T-helper 1 cell treated with Interleukin-12 subunit alpha and Interleukin-12 subunit beta and Interleukin-4 antibody, amounts not matched to agents 30 ng/mL and 1 ng/mL, for 36 hours (primary cell): ENCODE data around the gene COA1. TPM values are rescaled to one million over a fixed set of nuclear protein-coding genes. Genes with fewer than 3 reads are reported as not detected.
"Not testable (repeated sequence)": the region's sequence is repeated elsewhere in the genome, so short reads cannot be mapped to it uniquely, and the experiment has no call there.

Experiments
- intact Hi-C: fragments of 100-400 bp; cut with micrococcal nuclease; formaldehyde crosslinking; loops from one replicate; pipeline ENCODE4 v1.15.1; 2024
- total RNA-seq: library from RNA; stranded (reverse); gene quantifications from 2 replicates; pipeline ENCODE4 v1.2.3, GENCODE V29; 2022

Gene COA1
- total RNA-seq, 1 donor from 2014 or later = 60.0 TPM

DNA sequence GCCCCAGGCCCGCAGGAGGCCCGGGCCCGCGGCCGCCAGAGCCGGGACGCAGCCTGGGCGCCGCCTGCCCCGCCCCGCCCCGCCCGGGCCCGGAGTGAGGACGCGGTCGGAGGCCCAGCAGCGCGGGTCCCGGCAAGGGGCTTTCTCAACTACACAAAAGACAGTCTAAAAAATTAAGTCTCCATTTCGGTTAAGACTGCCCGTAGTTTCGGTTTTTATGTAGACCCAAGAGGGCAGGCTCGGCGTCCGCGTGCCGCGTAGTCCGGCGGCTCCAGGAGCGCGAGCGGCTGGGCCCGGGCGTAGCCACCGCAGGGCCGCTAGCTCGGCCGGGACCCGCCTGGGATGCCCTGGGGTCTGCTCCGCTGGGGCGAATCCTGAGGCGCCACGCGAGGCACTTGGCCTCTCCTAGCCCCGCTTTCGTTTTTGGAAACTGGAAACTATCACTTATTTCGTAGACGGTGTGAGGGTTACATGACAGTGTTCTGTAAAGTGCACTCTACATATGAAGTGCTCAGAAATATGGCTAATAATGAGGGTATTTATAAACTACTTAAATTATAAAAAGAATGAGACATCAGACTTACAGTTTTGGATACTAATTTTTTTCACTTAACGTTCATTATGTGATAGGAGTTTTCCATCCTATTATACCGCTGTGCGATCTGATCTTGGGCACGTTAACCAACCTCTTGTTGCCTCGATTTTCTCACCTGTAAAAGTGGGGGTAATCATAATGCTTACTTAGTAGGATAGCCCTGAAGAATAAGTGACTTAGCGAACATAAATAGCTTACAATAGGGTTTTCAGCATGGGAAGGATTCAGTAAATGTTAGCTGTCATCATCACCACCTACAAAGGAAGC is 29.7 kb upstream of the COA1 start:
- intact Hi-C loops = loop anchor here (1.0 to 2.0 kb wide), 9 partner anchors 30 to 827 kb away; partner anchors contain the start of genes COA1, MRPL32, MRPS24 and PSMA2

DNA sequence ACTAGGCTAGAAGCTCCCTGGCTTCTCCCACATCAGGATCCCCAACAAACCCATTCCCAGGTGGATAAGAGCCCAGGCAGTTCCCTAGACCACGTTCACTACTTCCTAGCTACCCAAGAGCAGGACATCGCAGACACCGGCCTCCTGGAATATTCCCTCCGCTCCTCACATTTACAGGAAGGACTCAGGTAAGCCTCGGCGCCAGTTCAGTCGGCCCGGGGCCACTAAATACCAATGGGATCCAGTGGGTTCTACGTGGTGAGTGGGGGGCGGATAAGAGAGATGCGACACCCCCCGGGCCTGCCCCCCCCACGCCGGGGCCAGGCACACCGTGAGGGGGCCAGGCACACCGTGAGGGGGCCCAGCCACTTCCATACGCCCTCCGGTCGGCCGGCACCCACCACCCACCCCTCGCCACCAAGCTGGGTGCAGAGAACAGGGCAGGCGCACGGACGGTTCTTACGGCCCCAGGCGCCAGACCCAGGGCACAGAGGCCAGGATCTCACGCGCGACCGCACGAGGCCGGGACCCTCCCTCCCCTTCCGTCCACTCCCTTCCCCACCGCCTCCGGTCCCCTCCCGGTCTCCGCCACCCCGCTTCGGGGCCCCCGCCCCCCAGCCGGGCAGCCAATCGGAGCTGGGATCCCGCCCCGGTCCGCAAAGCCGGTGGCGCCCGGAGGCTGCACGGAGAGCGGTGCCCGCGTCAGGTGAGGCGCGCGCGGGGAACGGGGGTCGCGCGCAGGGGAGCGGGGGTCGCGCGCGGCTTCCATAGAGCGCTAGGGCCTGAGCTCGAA is 28.9 kb upstream of the COA1 start, which contains the start of gene BLVRA:
Gene BLVRA, plus strand, starts transcription at position 652 of the 793 bp plus-strand sequence. CDS start 12,479 bp downstream, outside the sequence.
- intact Hi-C loops = loop anchor here (1.0 to 2.0 kb wide), 4 partner anchors 41 to 826 kb away; partner anchors contain the start of genes MRPL32 and PSMA2

DNA sequence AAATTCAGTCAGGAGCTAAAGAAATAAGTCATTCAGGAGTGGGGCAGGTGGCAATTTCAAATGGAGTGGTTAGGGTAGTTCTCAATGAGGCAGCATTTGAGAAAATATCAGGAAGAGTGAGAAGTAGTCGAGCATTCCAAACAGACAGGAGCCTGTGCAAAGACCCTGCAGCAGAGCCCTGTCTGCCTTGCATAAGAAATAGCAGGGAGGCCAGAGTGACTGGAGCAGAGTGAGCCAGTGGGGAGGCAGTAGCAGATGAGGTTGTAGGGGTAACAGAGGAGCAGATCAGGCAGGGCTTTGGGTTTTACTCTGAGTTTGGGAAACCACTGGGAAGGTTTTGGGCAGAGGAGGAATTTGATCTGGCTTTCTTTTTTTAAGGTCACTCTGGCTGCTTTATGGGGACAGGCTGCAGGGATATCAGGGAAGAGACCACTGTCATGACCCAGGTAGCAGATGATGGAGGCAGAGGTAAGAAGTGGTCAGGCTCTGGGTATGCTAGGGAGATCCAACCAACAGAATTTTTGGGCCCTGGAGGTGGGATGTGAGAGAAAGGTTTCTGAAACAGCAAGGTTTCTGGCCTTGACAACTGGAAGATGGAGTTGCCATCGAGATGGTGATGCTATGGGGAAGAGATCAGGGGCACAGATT is 27.9 kb upstream of the COA1 start:
- intact Hi-C loops = no loop called here

DNA sequence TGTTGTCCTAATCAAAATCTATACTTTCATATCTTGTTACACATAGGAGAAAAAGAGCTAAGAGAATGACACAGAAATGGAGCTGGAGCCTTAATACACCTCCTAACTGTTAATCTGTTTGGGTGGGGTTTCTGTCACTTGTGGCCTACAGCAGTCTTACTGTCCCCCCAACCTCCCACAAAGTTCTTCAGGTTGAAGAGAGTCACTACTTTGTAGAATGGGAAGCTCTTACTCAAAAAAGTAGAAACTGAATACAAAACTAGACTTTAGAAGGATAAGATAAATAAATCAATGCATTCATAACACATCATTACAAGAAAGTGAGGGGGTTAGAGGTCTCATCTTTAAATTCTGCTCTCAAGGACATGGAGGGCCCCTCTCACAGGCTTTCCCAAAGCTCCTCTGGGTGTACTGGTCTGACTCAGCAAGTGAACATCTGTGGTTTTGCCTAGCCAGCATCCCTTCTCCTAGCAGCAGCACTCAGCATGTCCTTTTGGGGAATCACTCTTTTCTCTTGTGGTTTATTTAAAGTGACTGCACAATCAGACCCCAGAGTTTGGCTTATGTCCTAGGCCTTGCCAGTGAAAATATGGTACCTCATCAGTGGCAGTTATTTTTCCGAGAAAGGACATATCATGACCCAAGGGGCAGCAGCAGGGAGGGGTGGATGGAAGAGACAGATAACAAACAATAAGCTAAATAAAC is 27.2 kb upstream of the COA1 start:
- intact Hi-C loops = no loop called here

DNA sequence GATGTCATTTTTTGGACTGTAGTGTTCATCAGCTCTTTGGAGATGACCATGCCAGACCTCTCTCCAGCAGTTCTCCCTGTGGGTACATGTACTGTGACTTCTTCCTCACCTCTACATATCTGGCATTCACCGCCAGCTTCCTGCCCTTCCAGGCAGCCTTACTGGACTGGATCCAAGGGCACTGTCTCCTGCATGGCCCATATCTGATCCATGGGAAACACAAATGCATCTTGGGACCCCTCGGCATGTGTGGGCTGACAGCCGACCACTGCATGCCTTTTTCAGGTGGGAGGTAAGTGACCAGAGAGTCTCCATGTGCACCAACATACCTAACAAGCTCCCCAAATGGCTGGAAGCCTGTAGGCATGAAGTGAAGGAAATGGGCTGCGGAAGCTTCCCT is 25.3 kb upstream of the COA1 start:
- intact Hi-C loops = no loop called here

DNA sequence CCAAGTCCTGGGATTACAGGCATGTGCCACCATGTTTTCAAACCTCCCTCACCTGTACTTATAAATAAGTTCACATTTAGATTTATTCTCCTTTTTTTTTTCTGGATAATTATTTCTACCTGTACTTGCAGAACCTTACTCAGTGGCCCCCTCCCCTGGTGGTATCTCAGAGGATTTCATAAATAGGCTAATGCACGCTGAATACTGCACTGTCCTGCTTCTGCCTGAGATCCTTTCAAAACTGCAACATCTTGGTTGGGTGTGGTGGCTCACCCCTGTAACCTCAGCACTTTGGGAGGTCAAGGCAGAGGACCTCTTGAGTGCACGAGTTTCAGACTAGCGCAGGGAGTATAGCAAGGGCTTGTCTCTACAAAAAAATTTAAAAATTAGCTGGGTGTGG is 24.5 kb upstream of the COA1 start:
- intact Hi-C loops = no loop called here

DNA sequence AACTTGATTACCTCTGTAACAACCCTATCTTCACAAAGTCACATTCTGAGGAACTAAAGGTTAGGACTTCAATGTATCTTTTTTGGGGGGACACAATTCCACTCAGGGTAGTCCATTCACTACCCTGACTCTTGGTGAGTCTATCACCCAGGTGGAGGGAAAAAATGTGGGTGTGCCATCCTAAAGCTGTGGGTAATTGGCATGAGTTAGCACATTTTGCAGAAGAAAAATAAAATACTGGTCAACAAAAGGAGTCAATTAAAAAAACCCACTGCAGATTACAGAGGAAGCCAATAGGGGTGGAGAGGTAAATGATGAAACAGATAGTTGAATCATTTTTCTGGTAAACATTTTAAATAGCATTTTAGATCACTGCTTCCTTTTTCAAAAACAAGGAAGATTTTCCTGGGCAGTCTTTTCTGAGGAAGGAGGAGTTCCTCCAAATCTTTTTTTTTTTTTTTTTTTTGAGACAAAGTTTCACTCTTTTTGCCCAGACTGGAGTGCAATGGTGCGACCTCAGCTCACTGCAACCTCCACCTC is 24.0 kb upstream of the COA1 start:
- intact Hi-C loops = no loop called here

DNA sequence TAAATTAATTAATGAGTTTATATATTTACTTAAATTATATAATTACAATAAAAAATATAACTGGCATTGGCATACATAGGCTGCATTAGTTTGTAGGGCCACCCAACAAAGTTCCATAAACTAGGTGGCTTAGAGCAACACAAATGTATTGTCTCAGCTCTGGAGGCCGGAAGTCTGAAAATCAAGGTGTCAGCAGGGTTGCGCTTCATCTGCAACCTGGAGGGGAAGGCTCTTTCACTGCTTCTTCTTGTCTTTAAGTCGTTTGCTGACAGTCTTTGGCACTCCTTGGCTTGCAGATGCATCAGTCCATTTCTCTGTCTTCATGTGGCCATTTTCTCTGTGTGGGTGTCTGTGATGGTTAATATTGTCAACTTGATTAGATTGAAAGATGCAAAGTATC is 23.1 kb upstream of the COA1 start:
- intact Hi-C loops = no loop called here

DNA sequence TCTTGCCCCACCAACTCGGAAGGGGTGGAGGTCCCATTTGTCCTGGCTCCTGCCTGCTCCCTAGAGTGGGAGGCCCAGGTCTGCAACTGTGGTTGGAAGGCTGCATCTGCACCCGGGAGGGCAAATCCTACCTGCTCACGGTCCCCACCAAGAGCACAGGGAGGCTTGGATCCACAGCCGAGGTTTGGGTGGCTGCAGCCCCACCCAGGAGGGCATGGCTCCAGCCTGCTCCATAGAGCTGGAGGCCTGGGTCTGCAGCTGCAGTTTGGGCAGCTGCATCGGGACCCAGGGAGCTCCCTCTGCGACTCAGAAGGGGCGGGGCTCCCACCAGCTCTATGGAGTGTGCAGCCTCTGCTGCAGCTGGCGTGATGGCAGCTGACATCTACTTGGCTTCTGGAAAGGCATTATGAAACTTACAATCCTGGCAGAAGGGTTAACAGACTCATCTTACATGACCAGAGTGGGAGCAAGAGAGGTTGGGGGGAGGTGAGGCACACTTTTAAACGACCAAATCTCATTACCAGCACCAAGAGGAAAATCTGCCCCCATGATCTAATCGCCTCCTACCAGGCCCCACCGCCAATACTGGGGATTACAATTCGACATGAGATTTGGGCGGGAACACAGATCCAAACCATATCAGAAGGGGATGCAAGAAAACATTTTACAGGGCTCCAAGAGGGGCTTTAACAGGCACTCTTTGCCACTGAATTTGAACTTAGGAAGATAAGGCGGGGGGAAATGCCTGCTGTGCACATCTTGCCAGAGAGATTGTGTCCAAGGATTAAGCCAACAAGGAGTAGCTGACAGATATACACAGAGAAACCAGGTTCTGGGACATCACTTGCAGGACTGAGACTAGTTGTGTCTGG is 20.9 kb upstream of the COA1 start:
- intact Hi-C loops = no loop called here

DNA sequence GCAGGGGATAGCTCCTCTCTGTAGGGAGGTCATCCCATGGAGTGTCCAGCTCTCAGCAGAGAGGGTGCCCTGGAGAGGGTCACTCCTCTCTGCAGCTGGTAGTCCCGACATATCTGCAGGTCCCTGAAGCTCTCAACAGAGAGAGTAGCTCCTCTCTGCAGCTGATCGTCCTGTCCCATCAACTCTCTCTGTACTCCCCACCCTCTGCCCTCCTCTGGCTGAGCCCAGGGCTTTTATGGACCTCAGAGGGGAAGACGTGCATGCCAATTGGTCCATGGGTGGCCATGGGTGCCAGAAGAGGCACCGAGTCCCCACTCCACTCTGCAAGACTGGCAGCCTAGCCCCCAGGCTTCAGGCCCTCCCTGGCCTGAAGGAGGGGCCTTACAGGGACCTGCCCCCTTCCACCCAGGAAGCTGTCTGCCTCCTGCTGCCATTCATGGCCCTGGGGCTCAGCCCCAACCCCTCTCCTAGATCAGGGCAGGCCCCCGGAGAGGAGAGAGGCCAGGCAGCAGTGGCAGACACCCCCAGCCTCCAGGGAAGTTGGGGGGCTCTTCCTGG is 20.1 kb upstream of the COA1 start:
- intact Hi-C loops = no loop called here

DNA sequence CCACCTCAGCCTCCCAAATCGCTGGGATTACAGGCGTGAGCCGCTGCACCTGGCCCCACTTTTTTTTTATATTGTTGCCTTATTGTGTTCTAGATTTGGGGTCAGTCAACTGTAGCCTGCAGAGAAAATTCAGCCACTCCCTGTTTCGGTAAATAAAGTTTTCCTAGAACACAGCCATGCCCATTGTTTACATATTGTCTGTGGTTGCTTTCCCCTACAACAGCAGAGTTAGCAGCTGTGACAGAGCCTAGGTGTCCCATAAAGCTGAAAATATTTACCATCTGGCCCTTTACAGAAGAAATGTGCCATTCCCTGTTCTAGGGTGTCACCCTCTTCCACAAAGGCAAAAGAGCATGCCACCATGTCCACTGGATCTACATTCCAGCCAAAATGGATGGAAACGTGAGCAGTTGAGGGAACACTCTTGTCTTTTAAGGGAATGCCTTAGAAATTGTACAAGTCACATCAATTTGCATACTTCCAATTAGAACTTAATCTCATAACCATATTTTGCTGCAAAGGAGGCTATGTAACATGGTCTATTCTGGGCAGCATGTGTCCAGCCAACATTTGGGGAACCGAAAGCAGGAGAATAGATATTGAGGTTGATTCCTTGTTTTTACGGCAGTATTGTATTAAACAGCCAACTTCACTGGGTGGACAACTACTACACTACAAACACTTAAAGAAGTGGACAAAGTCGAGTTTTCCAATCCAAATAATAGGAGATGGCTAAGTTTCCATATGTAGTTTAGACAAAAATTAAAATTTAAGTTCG is 18.2 kb upstream of the COA1 start:
- intact Hi-C loops = no loop called here

DNA sequence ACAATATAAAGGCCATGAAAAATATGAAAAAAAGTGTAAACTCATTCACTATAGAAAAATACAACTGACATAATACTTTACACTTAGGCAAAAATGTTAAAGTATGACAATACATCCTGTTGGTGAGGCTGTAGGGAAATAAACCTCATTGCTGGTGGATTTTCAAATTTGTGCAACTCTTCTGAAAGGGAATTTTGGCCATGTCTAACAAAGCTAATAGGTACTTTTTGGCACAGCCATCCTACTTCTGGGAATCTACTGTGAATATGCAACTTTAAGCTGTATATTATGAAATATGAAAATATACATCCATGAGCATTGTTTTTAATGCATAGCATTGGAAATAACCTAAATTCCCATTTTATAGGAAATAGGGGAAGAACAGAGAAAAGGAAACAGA is 13.4 kb upstream of the COA1 start:
- intact Hi-C loops = no loop called here

DNA sequence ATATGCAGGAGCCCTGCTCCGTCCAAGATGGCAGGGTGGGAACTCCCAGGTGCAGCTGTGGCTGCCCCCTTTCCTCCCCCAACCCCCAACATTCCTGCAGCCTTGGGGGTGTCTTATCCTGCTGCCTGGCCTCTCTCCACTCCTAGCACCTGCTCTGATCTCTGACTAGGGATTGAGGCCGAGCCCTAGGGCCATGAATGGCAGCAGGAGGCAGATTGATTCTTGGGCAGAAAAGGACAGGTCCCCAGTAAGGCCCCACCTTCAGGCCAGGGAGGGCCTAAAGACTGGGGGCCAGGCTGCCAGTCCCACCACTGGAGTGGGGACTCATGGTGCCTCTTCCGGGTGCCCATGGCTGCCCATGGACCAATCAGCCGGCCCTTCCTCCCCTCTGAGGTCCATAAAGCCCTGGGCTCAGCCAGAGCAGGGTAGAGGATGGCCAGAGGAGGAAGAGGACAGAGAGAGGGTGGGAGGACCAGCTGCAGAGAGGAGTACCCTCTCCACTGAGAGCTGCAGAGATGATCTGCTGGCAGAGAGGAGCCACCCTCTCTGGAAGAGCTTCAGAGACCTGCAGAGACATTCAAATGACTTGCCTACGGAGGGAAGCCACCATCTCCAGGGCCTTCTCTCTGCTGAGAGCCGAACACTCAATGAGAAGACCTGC is 8.3 kb upstream of the COA1 start:
- intact Hi-C loops = loop anchor here (2.0 kb wide), 1 partner anchor 429 kb away; no protein-coding TSS in a partner anchor

DNA sequence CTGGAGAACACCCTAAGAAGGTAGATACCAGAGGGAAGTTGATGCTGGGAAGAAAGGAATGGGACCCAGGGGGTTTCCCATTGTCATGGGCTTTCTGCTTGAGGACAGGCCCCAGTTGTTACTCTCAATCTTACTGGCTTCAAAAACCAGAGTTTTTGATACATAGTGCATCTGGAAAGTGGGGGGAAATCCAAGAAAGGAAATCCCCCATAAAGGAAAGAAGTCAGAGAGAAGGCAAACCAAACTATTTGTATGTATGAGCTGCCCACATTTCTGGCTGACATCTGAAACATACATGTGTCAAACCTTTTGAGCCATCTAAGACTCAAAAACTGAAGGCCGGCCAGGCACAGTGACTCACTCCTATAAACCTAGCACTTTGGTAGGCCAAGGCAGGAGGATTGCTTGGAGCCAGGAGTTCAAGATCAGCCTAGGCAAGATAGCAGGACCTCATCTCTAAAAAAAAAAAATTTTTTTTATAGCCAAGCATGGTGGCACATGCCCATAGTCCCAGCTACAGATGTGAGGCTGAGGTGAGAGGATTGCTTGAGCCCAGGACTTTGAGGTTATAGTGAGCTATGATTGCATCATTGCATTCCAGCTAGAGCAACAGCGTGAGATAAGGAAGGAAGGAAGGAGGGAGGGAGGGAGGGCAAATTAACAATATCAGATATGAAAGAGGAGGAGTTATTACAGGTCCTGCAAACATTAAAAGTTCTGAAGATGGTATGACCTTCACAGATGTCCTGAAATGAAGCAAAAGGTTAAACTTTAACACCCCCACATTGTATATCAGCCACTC is 6.7 kb upstream of the COA1 start:
- intact Hi-C loops = no loop called here

DNA sequence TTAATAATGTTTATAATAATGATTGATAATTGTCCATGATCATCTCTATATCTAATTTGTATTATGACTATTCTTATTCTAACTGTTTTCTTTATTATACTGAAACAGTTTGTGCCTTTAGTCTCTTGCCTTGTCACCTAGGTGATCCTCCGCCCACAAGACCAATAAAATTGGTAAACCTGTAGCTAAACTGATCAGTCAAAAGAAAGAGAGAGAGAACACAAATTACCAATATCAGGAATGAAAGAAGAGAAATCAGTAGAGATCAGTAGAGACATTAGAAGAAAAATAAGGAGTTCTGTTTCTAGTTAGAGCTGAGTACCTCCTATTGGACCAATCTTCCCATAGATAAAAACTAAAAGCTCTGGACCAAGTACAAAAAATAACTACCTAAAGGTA is 6.1 kb upstream of the COA1 start:
- intact Hi-C loops = no loop called here

DNA sequence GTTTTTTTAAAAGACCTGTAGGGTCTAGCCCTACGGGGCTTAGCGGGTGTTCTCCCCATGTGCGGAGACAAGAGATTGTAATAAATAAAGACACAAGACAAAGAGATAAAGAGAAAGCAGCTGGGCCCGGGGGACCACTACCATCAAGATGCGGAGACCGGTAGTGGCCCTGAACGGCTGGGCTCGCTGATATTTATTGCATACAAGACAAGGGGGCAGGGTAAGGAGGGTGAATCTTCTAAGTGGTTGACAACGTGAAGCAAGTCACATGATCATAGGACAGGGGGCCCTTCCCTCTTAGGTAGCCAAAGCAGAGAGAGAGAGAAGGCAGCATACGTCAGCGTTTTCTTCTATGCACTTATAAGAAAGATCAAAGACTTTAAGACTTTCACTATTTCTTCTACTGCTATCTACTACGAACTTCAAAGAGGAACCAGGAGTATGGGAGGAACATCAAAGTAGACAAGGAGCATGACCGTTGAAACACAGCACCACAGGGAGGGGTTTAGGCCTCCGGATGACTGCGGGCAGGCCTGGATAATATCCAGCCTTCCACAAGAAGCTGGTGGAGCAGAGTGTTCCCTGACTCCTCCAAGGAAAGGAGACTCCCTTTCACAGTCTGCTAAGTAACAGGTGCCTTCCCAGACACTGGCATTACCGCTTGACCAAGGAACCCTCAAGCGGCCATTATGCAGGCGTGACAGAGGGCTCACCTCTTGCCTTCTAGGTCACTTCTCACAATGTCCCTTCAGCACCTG is 5.4 kb upstream of the COA1 start:
- intact Hi-C loops = not testable (repeated sequence)

DNA sequence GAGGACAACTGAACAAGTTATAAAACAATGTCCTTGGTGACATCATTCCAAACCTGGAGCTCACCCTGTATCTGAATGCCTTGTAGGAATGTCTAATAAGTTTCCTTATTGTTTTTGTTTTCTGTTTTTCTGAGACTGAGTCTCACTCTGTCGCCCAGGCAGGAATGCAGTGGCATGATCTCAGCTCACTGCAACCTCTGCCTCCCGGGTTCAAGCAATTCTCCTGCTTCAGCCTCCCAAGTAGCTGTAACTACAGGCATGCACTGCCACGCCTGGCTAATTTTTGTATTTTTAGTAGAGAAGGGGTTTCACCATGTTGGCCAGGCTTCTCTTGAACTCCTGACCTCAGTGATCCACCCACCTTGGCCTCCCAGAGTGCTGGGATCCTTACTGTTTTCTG is 2.2 kb upstream of the COA1 start:
- intact Hi-C loops = not testable (repeated sequence)
